Amniotic epithelial cell (primary cell): ENCODE measurements around the gene PPDPF.
"Not testable (repeated sequence)": the region's sequence is repeated elsewhere in the genome, so short reads cannot be mapped to it uniquely, and the experiment has no call there.

Experiments
- DNase-seq: peaks from one replicate; pipeline ENCODE4 v3.0.0-alpha.2; 2010; ENCODE audit warnings: low read depth

Gene PPDPF

GRCh38 chr20:63500902-63501817, 19.4 kb upstream of the PPDPF start:
- DNase-seq = no peak

- no peak for DNase-seq
Measured at GRCh38 chr20:63501818-63502670, 18.5 kb upstream of the PPDPF start.

- DNase-seq = no peak
Measured at GRCh38 chr20:63502671-63503172, 17.8 kb upstream of the PPDPF start.

DNA sequence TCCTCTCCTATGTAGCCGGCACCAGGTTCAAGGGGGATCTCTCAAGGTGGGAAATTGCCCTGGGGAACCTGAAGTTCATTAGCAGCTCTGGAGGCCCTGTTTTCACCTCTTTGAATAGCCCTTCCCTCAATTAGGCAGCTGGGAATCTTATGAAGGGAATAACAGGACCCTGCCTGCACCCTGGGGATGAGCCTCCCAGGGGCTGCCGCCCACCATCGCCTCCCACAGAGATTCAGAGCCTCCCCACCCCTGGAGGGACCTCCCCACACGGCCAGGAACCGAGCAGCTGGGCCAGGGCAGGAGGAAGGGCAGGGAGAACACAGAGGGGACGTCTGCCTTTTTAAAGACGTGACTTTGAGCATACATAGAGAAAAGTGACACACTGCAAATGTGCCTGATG, 17.0 kb upstream of the PPDPF start:
- no peak for DNase-seq

GRCh38 chr20:63504642-63505041, 15.9 kb upstream of the PPDPF start:
- no peak for DNase-seq

- no peak for DNase-seq
Measured at GRCh38 chr20:63505281-63505680, 15.3 kb upstream of the PPDPF start.

GRCh38 chr20:63505723-63506122, 14.8 kb upstream of the PPDPF start:
- DNase-seq = no peak

DNA sequence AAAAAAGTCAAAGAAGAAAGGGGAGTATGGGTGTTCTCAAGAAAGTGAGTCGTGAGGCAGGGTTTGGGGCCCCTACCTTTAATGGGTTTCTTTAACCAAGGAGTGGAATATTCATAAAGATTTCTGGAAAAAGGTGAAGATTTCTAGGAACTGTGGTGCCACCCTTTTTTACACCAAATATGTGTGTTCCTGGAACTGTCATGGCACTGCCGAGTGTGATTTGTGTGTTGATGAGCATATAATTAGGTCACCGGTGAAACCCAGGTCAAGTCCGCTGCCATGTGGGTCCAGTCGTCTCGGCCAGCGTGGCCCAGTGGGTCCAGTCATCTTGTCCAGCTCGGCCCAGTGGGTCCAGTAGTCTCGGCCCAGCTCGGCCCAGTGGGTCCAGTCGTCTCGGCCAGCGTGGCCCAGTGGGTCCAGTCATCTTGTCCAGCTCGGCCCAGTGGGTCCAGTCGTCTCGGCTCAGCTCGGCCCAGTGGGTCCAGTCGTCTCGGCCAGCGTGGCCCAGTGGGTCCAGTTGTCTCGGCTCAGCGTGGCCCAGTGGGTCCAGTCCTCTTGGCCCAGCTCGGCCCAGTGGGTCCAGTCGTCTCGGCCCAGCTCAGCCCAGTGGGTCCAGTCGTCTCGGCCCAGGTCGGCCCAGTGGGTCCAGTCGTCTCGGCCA, 13.4 kb upstream of the PPDPF start:
- DNase-seq = no peak

DNA sequence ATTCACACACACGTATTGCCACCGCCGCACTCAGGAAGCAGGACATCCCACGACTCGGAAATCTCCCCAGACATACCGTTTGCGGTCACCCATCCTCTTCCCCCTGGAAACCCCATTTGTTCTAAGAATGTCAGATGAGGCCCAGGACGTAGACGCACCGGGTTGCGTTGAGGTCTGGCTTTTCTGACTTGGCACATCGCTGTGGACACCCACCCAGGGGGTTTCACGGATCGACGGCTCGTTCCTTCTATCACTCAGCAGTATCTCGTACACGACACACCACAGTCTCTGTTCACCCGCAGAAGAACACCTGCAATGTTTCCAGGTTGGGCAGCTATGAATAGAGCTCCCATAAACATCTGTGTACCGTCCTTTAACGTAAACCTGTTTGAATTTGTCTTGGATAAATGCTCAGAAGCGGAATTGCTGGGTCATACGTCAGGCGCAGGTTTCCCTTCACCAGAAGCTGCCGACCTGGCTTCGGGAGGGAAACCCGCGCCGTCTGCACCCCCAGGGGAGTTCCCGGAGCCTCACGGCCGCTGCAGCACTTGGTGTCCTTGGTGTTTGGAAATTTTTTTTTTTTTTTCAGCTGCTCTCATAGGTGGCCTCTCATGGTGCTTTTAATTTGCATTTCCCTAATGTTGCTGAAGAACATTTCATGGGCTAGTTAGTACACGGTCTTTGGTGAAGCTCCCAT, 12.3 kb upstream of the PPDPF start:
- DNase-seq = no peak

GRCh38 chr20:63509088-63509564, 11.4 kb upstream of the PPDPF start:
- no peak for DNase-seq

- no peak for DNase-seq
Measured at GRCh38 chr20:63513207-63513606, 7.4 kb upstream of the PPDPF start.

- not testable (repeated sequence) for DNase-seq
Measured at GRCh38 chr20:63514520-63514919, 6.0 kb upstream of the PPDPF start.

- no peak for DNase-seq
Measured at GRCh38 chr20:63517376-63518309, 2.9 kb upstream of the PPDPF start.

- no peak for DNase-seq
Measured at GRCh38 chr20:63518351-63518861, 2.2 kb upstream of the PPDPF start.

DNA sequence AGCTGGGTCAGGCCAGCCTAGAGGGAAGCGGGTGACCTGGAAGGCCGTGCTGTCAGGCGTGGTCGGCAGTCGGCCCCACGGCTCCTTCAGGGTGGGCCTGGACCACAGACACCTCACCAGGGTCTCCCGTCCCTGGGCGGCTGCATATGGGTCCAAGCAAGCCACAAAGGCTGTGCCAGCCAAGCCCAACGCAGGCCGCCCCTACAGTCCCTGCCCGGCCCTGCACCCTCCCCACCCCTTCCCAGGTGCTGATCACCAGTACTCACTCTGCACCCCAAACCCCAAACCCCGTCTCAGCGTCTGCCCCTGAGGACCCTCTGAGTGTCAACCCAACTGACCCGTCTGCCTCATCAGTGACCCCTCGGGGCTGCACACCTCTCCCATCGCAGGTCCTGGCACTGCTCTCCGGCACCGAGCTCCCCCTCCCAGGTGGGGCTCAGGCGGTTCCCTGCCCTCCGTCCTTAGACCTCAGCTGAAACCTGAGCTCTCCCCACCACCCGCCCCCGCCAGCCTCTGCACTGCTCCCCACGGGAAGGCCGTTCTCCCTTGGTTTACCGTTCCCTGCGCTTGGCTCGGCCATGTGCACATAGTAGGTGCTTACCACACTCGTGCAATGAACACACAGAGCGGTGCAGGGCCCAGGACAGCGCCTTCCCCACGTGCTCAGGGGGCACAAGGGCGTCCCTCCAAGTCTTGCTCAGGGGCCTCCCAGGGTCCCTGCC, 1.5 kb upstream of the PPDPF start:
- no peak for DNase-seq

GRCh38 chr20:63519668-63520503, 679 bp upstream of the PPDPF start:
- no peak for DNase-seq

- DNase-seq = peak; percentile 38
Measured at GRCh38 chr20:63520934-63521601, 503 bp downstream of the PPDPF start.

- no peak for DNase-seq
Measured at GRCh38 chr20:63521602-63522001, 1.0 kb downstream of the PPDPF start.
